SHP77 (cell line): Measurements from ENCODE around the gene GPR82.
"Not testable (repeated sequence)": the region's sequence is repeated elsewhere in the genome, so short reads cannot be mapped to it uniquely, and the experiment has no call there.

Source experiments
- DNase-seq, 2 experiments: peaks; one replicate each; lab custom pipeline; 2025; lab: John Stamatoyannopoulos, UW

The GPR82 gene, protein sequence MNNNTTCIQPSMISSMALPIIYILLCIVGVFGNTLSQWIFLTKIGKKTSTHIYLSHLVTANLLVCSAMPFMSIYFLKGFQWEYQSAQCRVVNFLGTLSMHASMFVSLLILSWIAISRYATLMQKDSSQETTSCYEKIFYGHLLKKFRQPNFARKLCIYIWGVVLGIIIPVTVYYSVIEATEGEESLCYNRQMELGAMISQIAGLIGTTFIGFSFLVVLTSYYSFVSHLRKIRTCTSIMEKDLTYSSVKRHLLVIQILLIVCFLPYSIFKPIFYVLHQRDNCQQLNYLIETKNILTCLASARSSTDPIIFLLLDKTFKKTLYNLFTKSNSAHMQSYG

GRCh38 chrX:41723826-41724225 lies at the start of gene GPR82:
Gene GPR82 (plus strand): TSS chrX:41724181. CDS start chrX:41727027, 2,846 bp downstream.
- DNase-seq = no peak

- not testable (repeated sequence) for DNase-seq
These were observed 47.6 kb upstream of the GPR82 start for GRCh38 chrX:41676361-41676760.

- no peak for DNase-seq
These were observed 46.6 kb upstream of the GPR82 start for GRCh38 chrX:41677183-41678060.

GRCh38 chrX:41684138-41684537 lies 39.8 kb upstream of the GPR82 start:
- no peak for DNase-seq

DNA sequence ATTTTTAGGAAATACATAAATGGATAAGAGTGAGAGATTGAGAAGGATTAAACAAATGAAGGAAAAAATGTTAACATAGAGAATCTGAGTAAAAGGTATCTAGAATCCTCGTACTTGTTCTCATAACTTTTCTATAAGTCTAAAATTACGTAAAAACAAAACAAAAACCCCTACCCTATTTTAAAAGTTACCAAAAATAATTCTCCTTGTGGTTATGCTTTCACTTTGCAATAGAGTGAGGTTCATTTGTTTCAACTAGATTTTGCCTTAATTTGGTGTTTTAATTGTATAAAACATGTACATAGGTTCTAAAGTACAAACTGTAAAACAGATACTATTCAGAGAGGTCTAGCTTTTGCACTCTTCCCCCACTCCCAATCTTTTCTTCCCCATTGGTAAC lies 39.0 kb upstream of the GPR82 start:
- DNase-seq = no peak

- no peak for DNase-seq
These were observed 37.2 kb upstream of the GPR82 start for GRCh38 chrX:41686788-41687187.

- DNase-seq = no peak
These were observed 35.8 kb upstream of the GPR82 start for GRCh38 chrX:41688156-41688555.

DNA sequence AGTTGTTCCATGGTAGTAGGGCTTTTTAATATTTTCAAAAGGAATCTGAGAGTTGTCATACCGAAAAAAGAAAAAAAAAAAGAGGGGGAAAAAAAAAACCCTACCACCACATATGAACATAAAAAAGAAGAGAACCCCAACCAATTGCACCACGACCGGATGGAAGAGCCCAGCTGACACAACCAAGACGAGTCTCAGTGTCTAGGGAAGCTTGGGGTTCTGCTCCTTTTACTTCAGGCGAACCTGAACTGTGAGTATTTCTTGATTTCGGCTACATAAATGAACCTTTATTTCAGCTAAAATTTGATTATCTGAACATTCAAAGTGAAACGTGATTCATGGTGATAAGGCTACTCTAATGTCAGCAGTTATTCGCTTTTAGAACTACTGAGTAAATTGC lies 35.1 kb upstream of the GPR82 start, which contains the start of gene GPR34:
Gene GPR34 (plus strand): TSS at position 139 of the 400 bp plus-strand sequence. CDS start 6,661 bp downstream, outside the sequence.
- DNase-seq = no peak

DNA sequence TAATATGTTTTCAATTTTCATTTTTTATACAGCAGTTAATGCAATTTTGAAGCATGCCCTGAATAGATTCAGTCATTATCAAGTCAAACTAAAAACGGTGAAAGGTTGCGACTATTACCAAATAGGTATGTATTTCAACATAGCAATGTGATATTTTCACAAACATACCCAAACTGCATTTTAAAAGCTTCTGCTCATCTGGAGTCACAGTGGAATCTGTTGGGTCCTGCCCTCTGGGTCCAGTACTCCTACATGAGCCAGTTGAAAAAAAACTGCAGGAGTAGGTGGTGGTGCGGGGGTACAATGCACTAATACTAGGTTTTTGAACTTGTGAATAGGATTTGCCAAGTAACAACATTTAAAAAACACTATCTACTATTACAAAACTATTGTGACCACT lies 34.3 kb upstream of the GPR82 start:
- no peak for DNase-seq

GRCh38 chrX:41692162-41692749 lies 31.7 kb upstream of the GPR82 start:
- DNase-seq = no peak

GRCh38 chrX:41693024-41693423 lies 31.0 kb upstream of the GPR82 start:
- no peak for DNase-seq

- no peak for DNase-seq
These were observed 28.6 kb upstream of the GPR82 start for GRCh38 chrX:41695426-41695825.

GRCh38 chrX:41703574-41704029 lies 20.4 kb upstream of the GPR82 start:
- no peak for DNase-seq

DNA sequence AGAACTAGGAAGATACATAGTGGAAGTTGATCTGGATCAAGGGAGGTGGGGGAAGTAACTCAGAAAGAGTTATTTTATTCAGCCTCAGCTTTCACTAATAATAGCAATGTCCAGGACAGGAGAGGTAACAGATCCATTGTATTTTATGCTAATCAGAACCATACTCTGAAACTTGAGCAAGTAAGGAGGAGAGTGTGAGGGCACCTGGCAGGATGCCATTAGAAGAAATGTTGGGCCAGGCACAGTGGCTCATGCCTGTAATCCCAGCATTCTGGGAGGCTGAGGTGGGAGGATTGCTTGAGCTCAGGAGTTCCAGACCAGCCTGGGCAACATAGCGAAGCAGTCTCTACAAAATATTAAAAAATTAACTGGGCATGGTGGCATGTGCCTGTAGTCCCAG lies 18.9 kb upstream of the GPR82 start:
- DNase-seq = no peak

DNA sequence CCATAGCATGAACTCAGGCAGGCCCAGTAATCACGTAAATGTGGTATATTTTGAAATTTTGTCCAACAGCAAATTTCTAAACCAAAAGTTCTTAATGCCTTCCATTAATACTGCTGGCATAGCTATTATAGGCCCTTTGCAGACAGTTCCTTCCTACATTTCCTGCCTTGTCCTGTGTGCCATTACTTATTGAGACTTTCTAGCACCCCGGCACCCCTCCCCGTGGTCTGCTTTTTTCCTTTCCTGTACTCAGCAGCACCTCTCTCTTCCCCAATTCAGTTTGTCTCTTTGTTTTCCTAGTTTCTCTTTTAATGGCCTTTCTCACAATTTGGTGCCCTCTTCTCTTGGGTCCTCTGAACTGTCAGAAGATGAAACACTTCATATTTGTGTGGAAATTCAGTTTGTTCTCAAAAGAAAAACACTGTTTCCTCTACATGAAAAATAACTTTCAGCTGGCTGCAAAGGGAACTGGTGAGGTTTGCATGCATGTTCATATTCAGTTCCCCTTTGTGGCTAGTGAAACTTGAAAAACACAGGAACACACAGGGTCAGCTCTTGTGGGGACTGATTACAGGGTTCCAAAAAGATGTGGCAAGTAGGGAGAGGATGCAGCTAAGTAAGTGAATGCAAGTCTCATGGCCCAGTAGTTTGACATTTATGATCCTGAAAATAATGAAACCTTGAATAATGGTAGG lies 18.2 kb upstream of the GPR82 start:
- no peak for DNase-seq

DNA sequence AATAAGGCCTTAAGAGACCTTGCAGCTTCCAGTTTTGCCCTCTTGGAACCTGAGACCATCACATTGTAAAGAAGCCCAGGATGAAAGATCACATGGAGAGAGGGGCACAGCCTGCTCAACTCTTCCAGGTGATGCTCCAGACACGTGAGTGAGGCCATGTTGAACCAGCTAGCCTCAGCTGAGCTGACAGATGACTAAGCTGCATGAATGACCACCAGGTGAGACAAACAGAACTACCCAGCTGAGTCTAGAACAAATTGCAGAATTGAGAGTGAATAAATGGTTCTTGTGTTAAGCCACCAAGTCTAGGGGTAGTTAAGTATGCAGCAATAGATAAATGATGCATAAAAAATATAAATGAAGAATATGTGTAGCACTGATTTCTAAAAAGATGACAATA lies 16.8 kb upstream of the GPR82 start:
- DNase-seq = no peak

GRCh38 chrX:41708486-41708885 lies 15.5 kb upstream of the GPR82 start:
- DNase-seq = no peak

DNA sequence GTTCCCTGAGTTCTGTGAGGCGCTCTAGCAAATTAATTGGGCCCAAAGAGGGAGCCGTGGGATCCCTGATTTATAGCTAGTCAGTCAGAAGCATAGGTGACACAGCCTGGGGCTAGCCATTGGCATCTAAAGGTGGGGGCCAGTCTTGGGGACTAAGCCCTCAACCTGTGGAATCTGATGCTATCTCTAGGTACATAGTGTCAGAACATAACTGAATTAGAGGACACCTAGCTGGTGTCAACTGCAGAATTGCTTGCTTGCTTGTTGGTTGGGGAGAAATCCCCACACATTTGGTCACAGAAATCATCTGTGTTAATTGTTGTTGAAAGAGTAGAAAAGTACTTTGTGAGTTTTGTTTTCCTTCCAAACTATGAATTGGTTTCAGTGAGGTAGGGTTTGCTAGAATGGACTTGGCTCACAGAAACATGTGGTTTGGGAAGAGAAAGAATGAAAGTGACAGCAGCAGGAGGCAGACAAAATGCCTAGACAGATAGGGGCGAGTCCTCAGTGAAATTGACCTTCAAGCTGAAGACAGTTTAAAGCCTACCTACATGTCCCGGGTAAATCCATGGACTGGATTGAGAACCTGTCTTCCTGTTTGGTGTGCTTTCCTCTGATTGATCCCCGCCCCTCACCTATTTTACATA lies 12.8 kb upstream of the GPR82 start:
- no peak for DNase-seq

DNA sequence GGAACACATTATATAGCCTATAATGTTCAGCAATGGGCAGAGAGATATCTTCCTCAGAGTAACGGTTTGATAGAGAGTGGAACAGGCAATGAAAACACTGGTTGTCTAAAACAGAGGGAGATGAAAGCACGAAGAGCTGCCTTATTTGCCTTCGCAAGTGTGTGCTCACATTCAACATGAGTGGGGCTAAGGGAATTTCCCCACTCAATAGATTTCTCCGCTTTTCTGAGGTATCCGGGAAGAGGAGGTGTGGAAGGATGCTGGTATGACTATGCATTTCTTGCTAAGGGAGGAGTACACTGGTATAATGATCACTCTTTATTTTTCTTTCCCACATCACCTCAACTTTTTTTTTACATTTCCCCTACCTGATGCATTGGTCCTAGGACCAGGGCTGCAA lies 7.8 kb upstream of the GPR82 start:
- no peak for DNase-seq

DNA sequence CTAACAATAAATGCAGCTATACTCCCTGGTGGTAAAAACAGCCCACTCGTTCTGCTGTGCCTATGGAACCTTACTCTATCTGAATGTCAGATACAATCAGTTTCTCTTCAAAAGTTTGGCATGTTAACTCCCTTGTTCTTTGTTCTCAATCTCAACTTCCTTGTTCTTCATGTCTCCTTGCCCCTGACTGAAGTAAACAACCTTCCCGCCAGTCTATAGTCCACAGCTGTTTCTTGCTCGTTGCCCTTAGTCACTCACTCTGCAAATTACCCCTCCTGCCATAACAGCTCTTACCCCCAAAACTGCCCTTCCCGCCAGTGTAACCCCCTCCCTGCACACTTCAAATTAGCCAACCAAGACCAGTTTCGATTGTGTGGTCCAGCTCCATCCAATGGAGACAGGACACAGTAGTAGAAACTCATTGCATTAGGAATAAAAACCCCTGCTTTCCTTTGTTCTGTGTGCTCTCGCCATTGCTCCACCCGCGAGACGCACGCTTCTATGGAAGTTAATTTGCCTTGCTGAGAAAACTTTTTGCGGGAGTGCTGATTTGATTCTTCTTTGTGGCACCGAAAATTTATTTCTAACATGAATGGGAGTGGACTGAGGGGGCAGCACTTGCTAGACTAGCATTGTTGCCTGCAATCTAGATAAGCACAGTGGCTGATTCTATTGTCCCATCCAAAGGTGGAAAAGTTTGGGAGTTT lies 7.1 kb upstream of the GPR82 start:
- no peak for DNase-seq
